Subcutaneous abdominal adipose tissue (tissue), 5 donors: ENCODE results near the gene ADGRL3.

Experiments
- H3K27ac ChIP-seq: one replicate; pipeline ENCODE4 v1.7.0; 2013; ENCODE audit warnings: low read depth, mild to moderate bottlenecking, inconsistent platforms, low read length, moderate library complexity
- H3K27me3 ChIP-seq, 5 donors: one replicate each; pipeline ENCODE4 v1.7.0; 2013; ENCODE audit warnings: low read length in 5 of 5, inconsistent platforms in 1 of 5; ENCODE audit not compliant: control insufficient read depth in 5 of 5, insufficient read depth in 4 of 5
- H3K36me3 ChIP-seq, 5 donors: one replicate each; pipeline ENCODE4 v1.7.0; 2013; ENCODE audit warnings: low read length in 5 of 5; ENCODE audit not compliant: control insufficient read depth in 5 of 5, insufficient read depth in 5 of 5
- H3K4me1 ChIP-seq, 5 donors: one replicate each; pipeline ENCODE4 v1.7.0; 2013; ENCODE audit warnings: low read length in 5 of 5, mild to moderate bottlenecking in 3 of 5, moderate library complexity in 1 of 5; ENCODE audit not compliant: control insufficient read depth in 5 of 5, insufficient read depth in 5 of 5
- H3K4me3 ChIP-seq, 5 donors: one replicate each; pipeline ENCODE4 v1.7.0; 2013; ENCODE audit warnings: low read length in 5 of 5, low read depth in 1 of 5
- H3K9ac ChIP-seq, 5 donors: one replicate each; pipeline ENCODE4 v1.7.0; 2013; ENCODE audit warnings: low read length in 5 of 5, mild to moderate bottlenecking in 4 of 5, moderate library complexity in 3 of 5
- H3K9me3 ChIP-seq, 5 donors: one replicate each; pipeline ENCODE4 v1.7.0; 2013; ENCODE audit warnings: low read length in 5 of 5; ENCODE audit not compliant: control insufficient read depth in 5 of 5
- donor health status: healthy.
- donor health status: healthy.
- donor health status: healthy.
- donor health status: healthy.
- donor health status: healthy.

ADGRL3 gene

GRCh38 chr4:61299316-61299715, 99.2 kb downstream of the ADGRL3 start:
- Histone ChIP-seq H3K9ac (no peak overlapping the region), H3K27ac (no peak overlapping the region), H3K4me3 (no peak overlapping the region), H3K4me1 (no peaks in the 10 kb centered on the region), H3K27me3 (no peaks in the 10 kb centered on the region), H3K36me3 (no peaks in the 10 kb centered on the region), H3K9me3 (no peaks in the 10 kb centered on the region)

- H3K9ac ChIP-seq, result no peak overlapping the region
- H3K27ac ChIP-seq, result no peak overlapping the region
- H3K27me3 ChIP-seq, result no peaks in the 10 kb centered on the region
- H3K4me3 ChIP-seq, result no peak overlapping the region
- H3K36me3 ChIP-seq, result no peaks in the 10 kb centered on the region
- no peaks in the 10 kb centered on the region for H3K4me1 ChIP-seq
- no peaks in the 10 kb centered on the region for H3K9me3 ChIP-seq
Observed at GRCh38 chr4:61300266-61300844, 100.2 kb downstream of the ADGRL3 start.

- Histone ChIP-seq H3K27me3 (no peaks in the 10 kb centered on the region), H3K36me3 (no peaks in the 10 kb centered on the region), H3K9me3 (no peaks in the 10 kb centered on the region), H3K4me1 (no peaks in the 10 kb centered on the region), H3K4me3 (no peak overlapping the region), H3K27ac (no peak overlapping the region), H3K9ac (no peak overlapping the region)
Observed at GRCh38 chr4:61301271-61301670, 101.1 kb downstream of the ADGRL3 start.

GRCh38 chr4:61308033-61308432, 107.9 kb downstream of the ADGRL3 start:
- Histone ChIP-seq H3K36me3 (no peaks in the 10 kb centered on the region), H3K9ac (no peak overlapping the region), H3K27ac (no peak overlapping the region)

GRCh38 chr4:61309616-61310015, 109.5 kb downstream of the ADGRL3 start:
- Histone ChIP-seq H3K9me3 (no peaks in the 10 kb centered on the region), H3K4me1 (no peaks in the 10 kb centered on the region), H3K27me3 (no peaks in the 10 kb centered on the region), H3K36me3 (no peaks in the 10 kb centered on the region), H3K9ac (no peak overlapping the region), H3K4me3 (no peak overlapping the region), H3K27ac (no peak overlapping the region)

More at GRCh38 chr4:61308033-61308432, 107.9 kb downstream of the ADGRL3 start:
- no peak overlapping the region for H3K4me3 ChIP-seq
- no peaks in the 10 kb centered on the region for H3K27me3 ChIP-seq
- H3K4me1 ChIP-seq, result no peaks in the 10 kb centered on the region
- H3K9me3 ChIP-seq, result no peaks in the 10 kb centered on the region

- H3K9me3 ChIP-seq, result no peaks in the 10 kb centered on the region
- no peak overlapping the region for H3K4me3 ChIP-seq
Observed at GRCh38 chr4:61312526-61312925, 112.4 kb downstream of the ADGRL3 start.

GRCh38 chr4:61318431-61318830, 118.3 kb downstream of the ADGRL3 start:
- Histone ChIP-seq H3K9ac (no peak overlapping the region), H3K4me3 (no peak overlapping the region), H3K36me3 (no peaks in the 10 kb centered on the region), H3K27ac (no peak overlapping the region), H3K9me3 (peaks cover 0 to 3% (median 0%) of the 10 kb centered on the region in 5 donors), H3K4me1 (no peaks in the 10 kb centered on the region), H3K27me3 (no peaks in the 10 kb centered on the region)

More at GRCh38 chr4:61312526-61312925, 112.4 kb downstream of the ADGRL3 start:
- Histone ChIP-seq H3K4me1 (no peaks in the 10 kb centered on the region), H3K9ac (no peak overlapping the region), H3K36me3 (no peaks in the 10 kb centered on the region), H3K27me3 (no peaks in the 10 kb centered on the region), H3K27ac (no peak overlapping the region)

- no peak overlapping the region for H3K4me3 ChIP-seq
- H3K9ac ChIP-seq, result no peak overlapping the region
- no peaks in the 10 kb centered on the region for H3K36me3 ChIP-seq
- H3K27ac ChIP-seq, result no peak overlapping the region
- H3K9me3 ChIP-seq, result peaks cover 0 to 3% (median 2%) of the 10 kb centered on the region in 5 donors
- no peaks in the 10 kb centered on the region for H3K27me3 ChIP-seq
- no peaks in the 10 kb centered on the region for H3K4me1 ChIP-seq
Observed at GRCh38 chr4:61319156-61319555, 119.0 kb downstream of the ADGRL3 start.

GRCh38 chr4:61320154-61320553, 120.0 kb downstream of the ADGRL3 start:
- H3K9me3 ChIP-seq, result peaks cover 0 to 3% (median 2%) of the 10 kb centered on the region in 5 donors
- H3K27me3 ChIP-seq, result no peaks in the 10 kb centered on the region
- no peak overlapping the region for H3K9ac ChIP-seq
- no peak overlapping the region for H3K4me3 ChIP-seq
- H3K36me3 ChIP-seq, result no peaks in the 10 kb centered on the region
- H3K27ac ChIP-seq, result no peak overlapping the region
- H3K4me1 ChIP-seq, result no peaks in the 10 kb centered on the region

- Histone ChIP-seq H3K9me3 (peaks cover 0 to 3% (median 2%) of the 10 kb centered on the region in 5 donors), H3K9ac (no peak overlapping the region), H3K27ac (no peak overlapping the region), H3K4me1 (no peaks in the 10 kb centered on the region), H3K27me3 (no peaks in the 10 kb centered on the region), H3K4me3 (no peak overlapping the region), H3K36me3 (no peaks in the 10 kb centered on the region)
Observed at GRCh38 chr4:61320631-61321030, 120.5 kb downstream of the ADGRL3 start.
